NB4 (cell line): Measurements from ENCODE around the gene ZFYVE28.

Experiments used
- CTCF ChIP-seq: IDR thresholded peaks from one replicate; pipeline ENCODE4 v1.5.1; 2012; ENCODE audit warnings: low read depth, low read length
- MAX ChIP-seq: IDR thresholded peaks from 2 replicates; pipeline ENCODE4 v1.6.1; 2011; ENCODE audit warnings: low read depth, low read length
- MYC ChIP-seq: IDR thresholded peaks from 2 replicates; pipeline ENCODE4 v1.6.1; 2011; ENCODE audit warnings: low read depth, low read length
- POLR2A ChIP-seq: IDR thresholded peaks from 2 replicates; pipeline ENCODE4 v1.6.1; 2011; ENCODE audit warnings: mild to moderate bottlenecking; ENCODE audit not compliant: insufficient read length; ENCODE audit errors: extremely low read depth

- TF ChIP-seq CTCF (no peak), MAX (no peak), POLR2A (no peak), MYC (no peak)
Observed at GRCh38 chr4:2290488-2290887, 128.0 kb downstream of the ZFYVE28 start.
